Liver (tissue), 3 donors: ENCODE measurements around the gene SZT2.
A peak's percentile ranks its signal among the peaks of the same experiment; 100 is the strongest.
"Not testable (repeated sequence)": the region's sequence is repeated elsewhere in the genome, so short reads cannot be mapped to it uniquely, and the experiment has no call there.

Experiments used
- GABPA ChIP-seq, 2 donors: IDR thresholded peaks in 1 of 2; conservative IDR thresholded peaks in 1 of 2; 2 replicates each; pipeline ENCODE4 v1.6.1; 2016; ENCODE audit warnings: antibody characterized with exemption in 2 of 2, mild to moderate bottlenecking in 1 of 2, moderate library complexity in 1 of 2
- JUND ChIP-seq, 2 donors: IDR thresholded peaks; 2 replicates each; pipeline ENCODE4 v1.6.1; 2016; ENCODE audit warnings: antibody characterized with exemption in 2 of 2
- RAD21 ChIP-seq, 2 donors: IDR thresholded peaks; 2 replicates each; pipeline ENCODE4 v1.6.1; 2016; ENCODE audit warnings: antibody characterized with exemption in 2 of 2, mild to moderate bottlenecking in 2 of 2
- RXRA ChIP-seq, 2 donors: IDR thresholded peaks; 2 replicates each; pipeline ENCODE4 v1.6.1; 2017 to 2018; ENCODE audit warnings: antibody characterized with exemption in 2 of 2, mild to moderate bottlenecking in 1 of 2
- YY1 ChIP-seq: IDR thresholded peaks from 2 replicates; pipeline ENCODE4 v1.6.1; 2016; ENCODE audit warnings: antibody characterized with exemption, mild to moderate bottlenecking
- TF ChIP-seq, protein P1 (sequence below): fragments of 150-350 bp; IDR thresholded peaks from 2 replicates; pipeline ENCODE4 v1.5.1; 2017; ENCODE audit warnings: improper control_type of control experiment, low read depth, low read length; ENCODE audit not compliant: missing input control
- TF ChIP-seq, protein P2 (sequence below): IDR thresholded peaks from 2 replicates; pipeline ENCODE4 v1.6.1; 2016; ENCODE audit warnings: antibody characterized with exemption
- TF ChIP-seq, protein P3 (sequence below): IDR thresholded peaks from 2 replicates; pipeline ENCODE4 v1.6.1; 2016; ENCODE audit warnings: antibody characterized with exemption, mild to moderate bottlenecking
- TF ChIP-seq, protein P4 (sequence below): IDR thresholded peaks from 2 replicates; pipeline ENCODE4 v1.6.1; 2016; ENCODE audit warnings: antibody characterized with exemption
- donor health status: healthy.
- donor health status: healthy.

DNA sequence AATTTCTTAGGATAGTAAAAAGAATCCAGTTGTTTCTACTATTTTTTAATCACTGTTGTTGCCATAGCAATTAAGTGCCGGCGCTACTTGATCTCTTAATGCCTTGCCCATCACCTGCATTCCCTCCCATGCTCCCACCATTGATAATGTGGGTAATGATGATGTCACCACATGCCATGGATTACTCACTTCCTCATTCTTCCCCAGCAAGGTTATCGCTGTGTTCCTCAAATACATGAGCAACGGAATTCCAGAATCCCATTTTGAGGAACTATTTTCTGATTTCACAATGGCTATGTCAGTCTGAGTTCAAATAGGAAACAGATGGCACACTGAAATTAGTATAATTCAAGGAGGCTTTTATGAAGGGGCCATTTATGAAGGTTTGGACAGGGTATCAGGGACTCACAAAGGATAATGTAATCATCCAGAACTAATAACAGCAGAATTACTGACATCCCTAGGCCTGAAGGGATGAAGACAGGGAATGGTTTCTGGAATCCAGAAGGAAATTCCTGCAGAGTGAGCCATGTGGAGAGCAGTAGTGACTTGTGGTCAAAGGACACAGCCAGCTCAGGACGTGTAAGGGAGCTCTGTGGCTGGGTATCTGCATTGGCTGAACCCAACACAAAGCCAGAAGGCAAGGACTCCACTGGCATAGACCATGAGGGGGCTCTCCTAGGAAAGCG is 82.9 kb downstream of the SZT2 start:
- TF ChIP-seq, protein P1, sequence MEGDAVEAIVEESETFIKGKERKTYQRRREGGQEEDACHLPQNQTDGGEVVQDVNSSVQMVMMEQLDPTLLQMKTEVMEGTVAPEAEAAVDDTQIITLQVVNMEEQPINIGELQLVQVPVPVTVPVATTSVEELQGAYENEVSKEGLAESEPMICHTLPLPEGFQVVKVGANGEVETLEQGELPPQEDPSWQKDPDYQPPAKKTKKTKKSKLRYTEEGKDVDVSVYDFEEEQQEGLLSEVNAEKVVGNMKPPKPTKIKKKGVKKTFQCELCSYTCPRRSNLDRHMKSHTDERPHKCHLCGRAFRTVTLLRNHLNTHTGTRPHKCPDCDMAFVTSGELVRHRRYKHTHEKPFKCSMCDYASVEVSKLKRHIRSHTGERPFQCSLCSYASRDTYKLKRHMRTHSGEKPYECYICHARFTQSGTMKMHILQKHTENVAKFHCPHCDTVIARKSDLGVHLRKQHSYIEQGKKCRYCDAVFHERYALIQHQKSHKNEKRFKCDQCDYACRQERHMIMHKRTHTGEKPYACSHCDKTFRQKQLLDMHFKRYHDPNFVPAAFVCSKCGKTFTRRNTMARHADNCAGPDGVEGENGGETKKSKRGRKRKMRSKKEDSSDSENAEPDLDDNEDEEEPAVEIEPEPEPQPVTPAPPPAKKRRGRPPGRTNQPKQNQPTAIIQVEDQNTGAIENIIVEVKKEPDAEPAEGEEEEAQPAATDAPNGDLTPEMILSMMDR: not testable (repeated sequence)
- peak in 1 of 2 donors; percentile 16 for TF ChIP-seq JUND (IDR thresholded peaks at IDR 0.05)
- TF ChIP-seq GABPA (IDR thresholded peaks at IDR 0.05 in 1 of 2, conservative IDR thresholded peaks at IDR 0.05 in 1 of 2); RXRA (IDR thresholded peaks at IDR 0.05); RAD21 (IDR thresholded peaks at IDR 0.05); YY1: not testable (repeated sequence)
- TF ChIP-seq, protein P2, sequence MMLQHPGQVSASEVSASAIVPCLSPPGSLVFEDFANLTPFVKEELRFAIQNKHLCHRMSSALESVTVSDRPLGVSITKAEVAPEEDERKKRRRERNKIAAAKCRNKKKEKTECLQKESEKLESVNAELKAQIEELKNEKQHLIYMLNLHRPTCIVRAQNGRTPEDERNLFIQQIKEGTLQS: not testable (repeated sequence)
- TF ChIP-seq, protein P3, sequence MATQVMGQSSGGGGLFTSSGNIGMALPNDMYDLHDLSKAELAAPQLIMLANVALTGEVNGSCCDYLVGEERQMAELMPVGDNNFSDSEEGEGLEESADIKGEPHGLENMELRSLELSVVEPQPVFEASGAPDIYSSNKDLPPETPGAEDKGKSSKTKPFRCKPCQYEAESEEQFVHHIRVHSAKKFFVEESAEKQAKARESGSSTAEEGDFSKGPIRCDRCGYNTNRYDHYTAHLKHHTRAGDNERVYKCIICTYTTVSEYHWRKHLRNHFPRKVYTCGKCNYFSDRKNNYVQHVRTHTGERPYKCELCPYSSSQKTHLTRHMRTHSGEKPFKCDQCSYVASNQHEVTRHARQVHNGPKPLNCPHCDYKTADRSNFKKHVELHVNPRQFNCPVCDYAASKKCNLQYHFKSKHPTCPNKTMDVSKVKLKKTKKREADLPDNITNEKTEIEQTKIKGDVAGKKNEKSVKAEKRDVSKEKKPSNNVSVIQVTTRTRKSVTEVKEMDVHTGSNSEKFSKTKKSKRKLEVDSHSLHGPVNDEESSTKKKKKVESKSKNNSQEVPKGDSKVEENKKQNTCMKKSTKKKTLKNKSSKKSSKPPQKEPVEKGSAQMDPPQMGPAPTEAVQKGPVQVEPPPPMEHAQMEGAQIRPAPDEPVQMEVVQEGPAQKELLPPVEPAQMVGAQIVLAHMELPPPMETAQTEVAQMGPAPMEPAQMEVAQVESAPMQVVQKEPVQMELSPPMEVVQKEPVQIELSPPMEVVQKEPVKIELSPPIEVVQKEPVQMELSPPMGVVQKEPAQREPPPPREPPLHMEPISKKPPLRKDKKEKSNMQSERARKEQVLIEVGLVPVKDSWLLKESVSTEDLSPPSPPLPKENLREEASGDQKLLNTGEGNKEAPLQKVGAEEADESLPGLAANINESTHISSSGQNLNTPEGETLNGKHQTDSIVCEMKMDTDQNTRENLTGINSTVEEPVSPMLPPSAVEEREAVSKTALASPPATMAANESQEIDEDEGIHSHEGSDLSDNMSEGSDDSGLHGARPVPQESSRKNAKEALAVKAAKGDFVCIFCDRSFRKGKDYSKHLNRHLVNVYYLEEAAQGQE: peak; percentile 69
- TF ChIP-seq, protein P4, sequence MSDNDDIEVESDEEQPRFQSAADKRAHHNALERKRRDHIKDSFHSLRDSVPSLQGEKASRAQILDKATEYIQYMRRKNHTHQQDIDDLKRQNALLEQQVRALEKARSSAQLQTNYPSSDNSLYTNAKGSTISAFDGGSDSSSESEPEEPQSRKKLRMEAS: not testable (repeated sequence)
